ENCODE measurements around the gene KNTC1. TPM values are rescaled to one million over a fixed set of nuclear protein-coding genes. Genes with fewer than 3 reads are reported as not detected.

Gene KNTC1
- total and polyA plus RNA-seq, 8 donors = 2.4 to 47.0 (median 14.1) TPM

GRCh38 chr12:122513660-122514059, 13.4 kb upstream of the KNTC1 start:
- intact Hi-C loops (cut with DNase I; ENCODE audit: low total_unique reads) = no loop called here
- TF ChIP-seq, protein P1, sequence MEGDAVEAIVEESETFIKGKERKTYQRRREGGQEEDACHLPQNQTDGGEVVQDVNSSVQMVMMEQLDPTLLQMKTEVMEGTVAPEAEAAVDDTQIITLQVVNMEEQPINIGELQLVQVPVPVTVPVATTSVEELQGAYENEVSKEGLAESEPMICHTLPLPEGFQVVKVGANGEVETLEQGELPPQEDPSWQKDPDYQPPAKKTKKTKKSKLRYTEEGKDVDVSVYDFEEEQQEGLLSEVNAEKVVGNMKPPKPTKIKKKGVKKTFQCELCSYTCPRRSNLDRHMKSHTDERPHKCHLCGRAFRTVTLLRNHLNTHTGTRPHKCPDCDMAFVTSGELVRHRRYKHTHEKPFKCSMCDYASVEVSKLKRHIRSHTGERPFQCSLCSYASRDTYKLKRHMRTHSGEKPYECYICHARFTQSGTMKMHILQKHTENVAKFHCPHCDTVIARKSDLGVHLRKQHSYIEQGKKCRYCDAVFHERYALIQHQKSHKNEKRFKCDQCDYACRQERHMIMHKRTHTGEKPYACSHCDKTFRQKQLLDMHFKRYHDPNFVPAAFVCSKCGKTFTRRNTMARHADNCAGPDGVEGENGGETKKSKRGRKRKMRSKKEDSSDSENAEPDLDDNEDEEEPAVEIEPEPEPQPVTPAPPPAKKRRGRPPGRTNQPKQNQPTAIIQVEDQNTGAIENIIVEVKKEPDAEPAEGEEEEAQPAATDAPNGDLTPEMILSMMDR (IDR thresholded peaks at IDR 0.05) = no peak
- TF ChIP-seq EP300 (IDR thresholded peaks at IDR 0.05) (no peak), POLR2A (IDR thresholded peaks at IDR 0.05) (no peak), POLR2AphosphoS5 (IDR thresholded peaks at IDR 0.05) (no peak)

DNA sequence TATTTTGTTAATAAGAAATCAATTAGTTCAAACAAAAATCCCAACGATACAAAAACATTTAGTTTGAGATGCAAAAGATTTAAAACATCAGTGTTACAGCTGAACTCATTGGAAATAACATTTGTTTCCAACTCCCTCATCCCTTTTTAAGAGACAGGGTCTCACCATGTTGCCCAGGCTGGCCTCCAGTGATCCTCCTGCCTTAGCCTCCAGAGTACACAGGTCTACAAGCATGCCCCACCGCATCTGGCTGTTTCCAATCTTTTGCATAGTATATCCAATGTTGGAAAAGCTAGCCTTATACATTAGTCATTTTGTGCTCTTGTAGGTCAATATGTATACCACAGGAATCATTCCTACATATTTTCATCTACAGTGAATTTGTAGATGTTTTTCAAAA, 11.8 kb upstream of the KNTC1 start:
- TF ChIP-seq POLR2A (IDR thresholded peaks at IDR 0.05) (no peak), POLR2AphosphoS5 (IDR thresholded peaks at IDR 0.05) (no peak), EP300 (IDR thresholded peaks at IDR 0.05) (no peak)
- TF ChIP-seq, protein P1 (IDR thresholded peaks at IDR 0.05) = no peak
- Histone ChIP-seq H3K27me3 (no peaks in the 10 kb centered on the region), H3K4me3 (no peak overlapping the region), H3K9me3 (no peaks in the 10 kb centered on the region), H3K36me3 (peaks cover 93 to 100% (median 100%) of the 10 kb centered on the region in 4 donors), H3K27ac (no peak overlapping the region), H3K4me1 (peaks cover 0 to 20% (median 5%) of the 10 kb centered on the region in 4 donors)
- no peak for DNase-seq
- intact Hi-C loops (cut with DNase I; ENCODE audit: low total_unique reads) = no loop called here
- WGBS, 5 donors = 91 to 96% (median 93%) methylated on average over 2 of the region's 2 CpGs

More at GRCh38 chr12:122513660-122514059, 13.4 kb upstream of the KNTC1 start:
- H3K4me1 ChIP-seq = peaks cover 0 to 12% (median 0%) of the 10 kb centered on the region in 4 donors
- H3K9me3 ChIP-seq = no peaks in the 10 kb centered on the region
- 86 to 93% (median 93%) methylated on average over 4 of the region's 4 CpGs for WGBS, 5 donors
- peaks cover 92 to 100% (median 100%) of the 10 kb centered on the region in 4 donors for H3K36me3 ChIP-seq
- DNase-seq = no peak
- no peaks in the 10 kb centered on the region for H3K27me3 ChIP-seq
- no peak overlapping the region for H3K27ac ChIP-seq
- no peak overlapping the region for H3K4me3 ChIP-seq

DNA sequence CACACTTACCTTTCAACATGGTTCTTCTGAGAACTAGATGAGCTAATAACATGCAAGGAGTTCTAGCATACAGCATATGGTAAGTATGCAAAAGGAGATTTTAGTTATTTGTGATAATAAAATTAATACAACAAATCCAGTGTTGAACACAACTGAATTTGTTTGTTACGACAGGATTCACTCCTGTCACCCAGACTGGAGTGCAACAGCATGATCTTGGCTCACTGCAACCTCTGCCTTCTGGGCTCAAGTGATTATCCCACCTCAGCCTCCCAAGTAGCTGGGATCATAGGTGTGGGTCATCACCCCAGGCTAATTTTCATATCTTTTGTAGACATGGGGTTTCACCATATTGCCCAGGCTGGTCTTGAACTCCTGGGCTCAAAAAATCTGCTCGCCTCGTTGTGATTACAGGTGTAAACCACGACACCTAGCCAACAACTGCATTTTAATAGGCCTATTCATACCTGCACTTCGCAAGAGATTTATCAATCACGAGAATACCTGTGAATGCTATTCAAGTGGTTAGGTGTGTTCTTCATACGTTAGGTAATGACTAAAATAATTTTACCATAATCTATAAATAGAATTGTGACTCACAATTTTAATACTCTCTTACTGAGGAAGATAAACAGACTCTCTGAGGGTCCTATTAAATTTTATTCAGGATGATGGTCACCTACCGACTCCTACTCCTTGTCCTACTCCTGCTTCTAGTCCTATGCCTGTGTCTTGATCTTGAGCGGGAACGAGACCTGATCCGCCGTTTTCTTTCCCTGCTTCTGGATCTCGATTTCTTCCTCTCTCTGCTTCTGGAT, 10.3 kb upstream of the KNTC1 start:
- TF ChIP-seq, protein P1 (IDR thresholded peaks at IDR 0.05) = no peak
- TF ChIP-seq POLR2AphosphoS5 (IDR thresholded peaks at IDR 0.05) (no peak), POLR2A (IDR thresholded peaks at IDR 0.05) (no peak), EP300 (IDR thresholded peaks at IDR 0.05) (no peak)
- Histone ChIP-seq H3K27ac (no peak overlapping the region), H3K4me3 (no peak overlapping the region), H3K27me3 (no peaks in the 10 kb centered on the region), H3K9me3 (no peaks in the 10 kb centered on the region), H3K36me3 (peaks cover 94 to 100% (median 100%) of the 10 kb centered on the region in 4 donors), H3K4me1 (peaks cover 0 to 32% (median 10%) of the 10 kb centered on the region in 4 donors)
- intact Hi-C loops (cut with DNase I; ENCODE audit: low total_unique reads) = no loop called here
- 89 to 93% (median 91%) methylated on average over 13 of the region's 13 CpGs for WGBS, 5 donors
- DNase-seq = no peak

DNA sequence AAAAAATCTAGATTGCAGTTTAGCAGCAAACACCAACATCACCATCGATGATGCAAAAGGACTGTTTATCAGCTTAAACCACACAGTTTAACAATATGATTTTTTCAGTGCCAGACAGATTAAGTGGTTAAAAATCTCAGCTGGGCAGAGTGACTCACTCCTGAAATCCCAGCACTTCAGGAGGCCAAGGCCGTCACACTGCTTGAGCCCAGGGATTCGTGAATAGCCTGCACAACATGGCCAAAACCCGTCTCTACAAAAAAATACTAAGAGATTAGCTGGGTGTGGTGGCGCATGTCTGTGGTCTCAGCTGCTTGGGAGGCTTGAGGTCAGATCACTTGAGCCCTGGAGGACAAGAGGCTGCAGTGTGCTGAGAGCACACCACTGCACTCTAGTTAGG, 9.2 kb upstream of the KNTC1 start:
- peaks cover 8 to 43% (median 22%) of the 10 kb centered on the region in 4 donors for H3K4me1 ChIP-seq
- no peak for DNase-seq
- intact Hi-C loops (cut with DNase I; ENCODE audit: low total_unique reads) = no loop called here
- 40 to 70% (median 59%) methylated on average over 2 to 5 of the region's 5 CpGs for WGBS, 5 donors
- H3K9me3 ChIP-seq = no peaks in the 10 kb centered on the region
- H3K4me3 ChIP-seq = no peak overlapping the region
- peaks cover 87 to 98% (median 97%) of the 10 kb centered on the region in 4 donors for H3K36me3 ChIP-seq
- H3K27me3 ChIP-seq = no peaks in the 10 kb centered on the region
- no peak overlapping the region for H3K27ac ChIP-seq
- TF ChIP-seq POLR2AphosphoS5 (IDR thresholded peaks at IDR 0.05) (peak in 1 of 3 donors; percentile 17), EP300 (IDR thresholded peaks at IDR 0.05) (no peak)

- intact Hi-C loops (cut with DNase I; ENCODE audit: low total_unique reads) = no loop called here
- 90 to 97% (median 92%) methylated on average over 1 of the region's 1 CpG for WGBS, 5 donors
- peaks cover 79 to 95% (median 86%) of the 10 kb centered on the region in 4 donors for H3K36me3 ChIP-seq
Measured at GRCh38 chr12:122518908-122519307, 8.1 kb upstream of the KNTC1 start.

More at GRCh38 chr12:122518908-122519307, 8.1 kb upstream of the KNTC1 start:
- Histone ChIP-seq H3K27me3 (no peaks in the 10 kb centered on the region), H3K27ac (no peak overlapping the region), H3K4me3 (no peak overlapping the region), H3K4me1 (peaks cover 18 to 54% (median 32%) of the 10 kb centered on the region in 4 donors), H3K9me3 (no peaks in the 10 kb centered on the region)
- TF ChIP-seq POLR2A (IDR thresholded peaks at IDR 0.05) (no peak), EP300 (IDR thresholded peaks at IDR 0.05) (no peak), POLR2AphosphoS5 (IDR thresholded peaks at IDR 0.05) (no peak)
- TF ChIP-seq, protein P1 (IDR thresholded peaks at IDR 0.05) = no peak
- DNase-seq = no peak

Measured in stomach (tissue), 9 donors.